ENCODE results near the gene DDAH1. TPM values are rescaled to one million over a fixed set of nuclear protein-coding genes. Genes with fewer than 3 reads are reported as not detected.
A peak's percentile ranks its signal among the peaks of the same experiment; 100 is the strongest.

DDAH1 gene
- total and polyA plus RNA-seq, 2 donors (not counting 3 experiments of a cell fraction or from before 2014, with no cell fraction given), result 44.0 to 75.2 TPM

DNA sequence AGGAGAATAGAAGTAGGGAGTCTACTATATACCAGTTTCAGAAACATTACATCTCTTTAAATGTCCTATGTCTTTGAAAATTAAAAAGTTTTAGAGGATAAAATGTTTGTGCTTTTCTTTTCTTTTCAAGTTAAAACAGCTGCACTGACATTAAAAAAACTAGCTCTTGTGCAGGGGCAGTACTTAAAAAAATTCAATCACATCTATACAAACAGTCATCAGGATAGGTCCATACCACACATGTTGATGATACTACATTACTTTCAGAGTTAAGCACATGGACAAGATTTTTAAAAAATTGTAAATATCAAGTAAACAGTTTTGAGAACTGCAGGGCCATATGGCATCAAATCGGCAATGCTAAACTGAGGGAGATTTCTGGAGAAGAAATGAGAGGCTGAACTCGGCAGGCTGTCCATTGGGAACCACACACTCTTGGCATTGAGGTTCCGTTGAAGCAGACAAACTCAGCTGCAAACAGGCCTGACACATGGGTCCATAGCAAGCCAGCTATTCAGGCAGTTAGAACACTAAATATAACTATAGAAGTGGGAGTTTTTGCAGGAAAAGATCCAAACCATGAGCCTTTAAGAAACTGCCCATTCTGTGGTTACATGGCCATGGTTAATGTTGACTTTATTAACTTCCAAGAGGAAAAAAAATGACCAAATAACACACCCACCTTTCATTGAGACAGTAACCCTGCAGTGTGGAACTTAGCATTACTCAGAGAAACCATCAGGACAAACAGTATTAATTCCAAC lies 104.0 kb downstream of the DDAH1 start:
- no peaks in the 10 kb centered on the region for H3K9me1 ChIP-seq (replicated peaks; ENCODE audit: control insufficient read depth, extremely low read depth, insufficient read depth, low read length)
- H3K9me3 ChIP-seq (replicated peaks; ENCODE audit: control insufficient read depth, insufficient read depth, low read length), result no peaks in the 10 kb centered on the region
- intact Hi-C loops (cut with micrococcal nuclease) (loop anchor here (1.0 to 5.0 kb wide), 3 partner anchors 17 to 36 kb away; no protein-coding TSS in a partner anchor), dilution Hi-C loops (cut with MboI; ENCODE audit: extremely low pct_ligation_motif_present, low sequenced_read_pairs) (no loop called here)
- DNase-seq (ENCODE audit: low read depth, low spot score) (peak; percentile 28), FAIRE-seq (no peak)
- H3K79me2 ChIP-seq (ENCODE audit: control insufficient read depth, insufficient read depth, low read length), result peaks cover 32% of the 10 kb centered on the region
- no peak overlapping the region for H3K4me3 ChIP-seq (replicated peaks in 1 of 3; ENCODE audit: insufficient read depth in 1 of 3, low read depth in 1 of 3, low read length in 3 of 3)
- ChIA-PET CTCF (interaction anchor here (0.6 to 1.6 kb wide), 6 partner anchors 10 to 142 kb away, joined by 3 to 11 read pairs (median 5); no protein-coding TSS in a partner anchor), POLR2A (no interaction called here)
- H3K36me3 ChIP-seq (ENCODE audit: control insufficient read depth in 2 of 2, extremely low read depth in 1 of 2, insufficient read depth in 2 of 2, low read length in 2 of 2), result peaks cover 0 to 5% of the 10 kb centered on the region in 2 experiments
- peaks cover 26% of the 10 kb centered on the region for H3K4me1 ChIP-seq (ENCODE audit: control insufficient read depth, extremely low read depth, insufficient read depth, low read length)
- TF ChIP-seq JUN (IDR thresholded peaks at IDR 0.05; ENCODE audit: borderline replicate concordance, insufficient read depth, insufficient read length, low read depth) (no peak), FOS (IDR thresholded peaks at IDR 0.05; ENCODE audit: borderline replicate concordance, insufficient read depth, low read length) (no peak), POLR2AphosphoS5 (IDR thresholded peaks at IDR 0.05; ENCODE audit: insufficient read depth, low read depth, low read length) (no peak), MYC (IDR thresholded peaks at IDR 0.05; ENCODE audit: low read depth, low read length) (no peak), GATA2 (IDR thresholded peaks at IDR 0.05; ENCODE audit: insufficient read depth, insufficient read length, low read depth, low read length) (no peak)
- TF ChIP-seq, protein P1, sequence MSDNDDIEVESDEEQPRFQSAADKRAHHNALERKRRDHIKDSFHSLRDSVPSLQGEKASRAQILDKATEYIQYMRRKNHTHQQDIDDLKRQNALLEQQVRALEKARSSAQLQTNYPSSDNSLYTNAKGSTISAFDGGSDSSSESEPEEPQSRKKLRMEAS (IDR thresholded peaks at IDR 0.05; ENCODE audit: insufficient read depth, insufficient read length), result no peak
- peak overlapping the region; percentile 20 for H3K4me2 ChIP-seq (ENCODE audit: insufficient read depth, low read length)
- TSS peak; percentile 49 for BruUV-seq (replicated peaks)
- H3K9ac ChIP-seq (replicated peaks; ENCODE audit: extremely low read depth, insufficient read depth, low read length), result peak overlapping the region; percentile 25
- H2AFZ ChIP-seq (ENCODE audit: low read depth, low read length), result no peak overlapping the region
- no peaks in the 10 kb centered on the region for H4K20me1 ChIP-seq (replicated peaks; ENCODE audit: control insufficient read depth, extremely low read depth, insufficient read depth, low read length)
- H3K27me3 ChIP-seq (ENCODE audit: control insufficient read depth in 2 of 2, insufficient read depth in 2 of 2, low read length in 2 of 2), result no peaks in the 10 kb centered on the region
- peak overlapping the region; percentile 74 for H3K27ac ChIP-seq (ENCODE audit: insufficient read depth, low read depth, low read length)
